ENCODE measurements around the gene ZNG1C.
"Not testable (repeated sequence)": the region's sequence is repeated elsewhere in the genome, so short reads cannot be mapped to it uniquely, and the experiment has no call there.

Gene ZNG1C

DNA sequence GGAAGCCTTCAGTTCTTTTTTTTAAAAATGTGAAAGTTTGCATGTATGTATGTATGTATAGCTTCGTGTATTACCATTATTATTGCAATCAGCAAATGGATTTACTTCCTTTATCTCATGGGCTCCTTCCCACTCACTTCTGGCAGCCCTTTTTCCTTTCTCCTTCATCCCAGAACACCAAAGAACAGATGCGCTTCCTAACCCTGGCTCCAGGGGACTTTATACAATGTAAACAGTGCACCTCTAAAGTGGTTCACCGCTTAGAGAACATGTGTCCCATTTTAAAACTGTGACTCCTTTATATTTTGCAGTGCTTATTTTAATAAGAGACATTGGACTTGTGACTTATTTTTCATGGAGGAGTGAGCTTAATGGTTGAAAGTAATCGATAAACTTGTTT lies 101.5 kb downstream of the ZNG1C start:
- not testable (repeated sequence) for H3K36me3 ChIP-seq (ENCODE audit: control insufficient read depth, insufficient read depth, low read length); H3K9me3 ChIP-seq (ENCODE audit: control insufficient read depth, low read length); H3K27ac ChIP-seq (ENCODE audit: low read depth, low read length, severe bottlenecking); H3K4me1 ChIP-seq (ENCODE audit: control insufficient read depth, insufficient read depth, low read length, poor library complexity, severe bottlenecking); H3K4me3 ChIP-seq (ENCODE audit: extremely low read depth, insufficient read depth, low read length, poor library complexity, severe bottlenecking)
- no CpG with 5 or more reads among the region's 4 CpGs for WGBS, 2 experiments (ENCODE audit: insufficient coverage in 2 of 2)

DNA sequence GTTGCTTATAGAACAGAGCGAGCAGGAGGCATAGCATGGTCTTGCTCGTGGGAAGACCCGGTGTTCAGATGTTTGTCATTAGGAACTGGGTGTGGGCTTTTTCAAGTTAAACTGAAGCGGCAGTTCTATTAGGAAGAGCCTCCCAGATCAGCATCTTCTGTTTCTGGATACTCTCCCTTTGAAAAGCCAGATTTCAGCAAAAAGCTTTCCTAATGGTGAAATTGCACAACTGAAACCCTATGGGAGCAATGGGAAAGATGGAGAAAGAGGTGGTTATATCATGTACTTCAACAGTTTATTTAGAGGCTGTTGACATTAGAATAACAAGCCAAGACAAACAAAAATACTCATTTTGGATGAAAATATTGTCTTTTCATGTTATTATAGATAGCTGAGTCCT lies 102.2 kb downstream of the ZNG1C start:
- not testable (repeated sequence) for H3K27ac ChIP-seq (ENCODE audit: low read depth, low read length, severe bottlenecking); H3K4me3 ChIP-seq (ENCODE audit: extremely low read depth, insufficient read depth, low read length, poor library complexity, severe bottlenecking); H3K4me1 ChIP-seq (ENCODE audit: control insufficient read depth, insufficient read depth, low read length, poor library complexity, severe bottlenecking); H3K36me3 ChIP-seq (ENCODE audit: control insufficient read depth, insufficient read depth, low read length); H3K9me3 ChIP-seq (ENCODE audit: control insufficient read depth, low read length)
- WGBS, 2 experiments (ENCODE audit: insufficient coverage in 2 of 2), result no CpG with 5 or more reads among the region's 4 CpGs
